K562 treated with DMSO at 1 percent for 48 hours (cell line): ENCODE results near the gene PPP1R14D. TPM values are rescaled to one million over a fixed set of nuclear protein-coding genes. Genes with fewer than 3 reads are reported as not detected.

Experiments
- total RNA-seq: library from RNA; unstranded; fragments of 300-600 nt; gene quantifications from 2 replicates; pipeline ENCODE4 v1.2.3, GENCODE V29; 2022; ENCODE audit warnings: low replicate concordance; ENCODE audit errors: extremely low read depth

Gene PPP1R14D
- total RNA-seq, result not detected in 2 replicates

GRCh38 chr15:40828447-40829036, at the start of gene PPP1R14D:
PPP1R14D (minus strand) TSS chr15:40828708; CDS start chr15:40828641, 67 bp downstream.

GRCh38 chr15:40873694-40874561, 45.4 kb upstream of the PPP1R14D start, which contains the start of gene RHOV:
RHOV (minus strand) TSS chr15:40874234; CDS start chr15:40874139, 95 bp downstream.

GRCh38 chr15:40843885-40844695, 15.6 kb upstream of the PPP1R14D start, which contains the start of gene SPINT1:
SPINT1 (plus strand) TSS chr15:40844048; CDS start chr15:40844555, 507 bp downstream.

DNA sequence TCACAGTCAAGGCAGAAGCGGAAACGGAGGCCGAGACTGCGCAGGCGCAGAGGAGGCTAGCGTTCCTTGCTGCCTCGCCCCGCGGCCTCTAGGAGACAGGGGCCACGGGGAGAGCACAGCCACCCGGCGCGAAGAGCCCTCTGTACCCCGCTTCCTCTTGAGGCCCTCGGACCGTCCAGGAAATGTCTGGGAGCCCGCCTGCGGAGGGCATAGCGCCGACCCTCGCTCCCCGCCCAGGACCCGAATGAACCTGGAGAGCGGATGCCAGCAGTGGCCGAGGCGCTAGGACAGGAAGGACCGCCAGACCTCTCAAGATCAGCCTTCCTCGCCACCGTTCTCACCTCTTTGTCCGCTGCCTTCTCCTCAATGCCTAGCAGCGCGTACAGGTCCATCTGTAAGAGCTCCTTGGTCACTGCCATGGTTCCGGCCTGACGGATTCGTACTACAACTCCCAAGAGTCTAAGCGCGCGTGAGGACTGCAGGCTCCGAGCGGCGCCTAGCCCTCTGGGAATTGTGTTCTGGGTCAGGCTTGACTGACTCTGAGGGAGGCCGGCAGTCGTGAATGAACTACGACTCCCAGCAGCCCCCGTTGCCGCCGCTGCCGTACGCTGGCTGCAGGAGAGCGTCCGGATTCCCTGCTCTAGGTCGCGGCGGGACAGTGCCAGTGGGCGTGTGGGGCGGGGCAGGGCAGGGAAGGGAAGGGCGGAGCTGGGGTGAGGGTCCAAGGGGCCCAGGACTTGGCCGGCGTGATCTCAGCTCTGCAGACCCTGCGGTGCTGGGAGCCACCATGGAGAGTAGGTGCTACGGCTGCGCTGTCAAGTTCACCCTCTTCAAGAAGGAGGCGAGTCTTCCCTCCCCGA, 21.2 kb downstream of the PPP1R14D start, which contains the start of the genes DNAJC17 and ZFYVE19:
Gene DNAJC17, minus strand, starts transcription at position 446 of the 860 bp plus-strand sequence. Its CDS starts 27 bp downstream, at position 419.
Gene ZFYVE19, plus strand, starts transcription at position 62 of the 860 bp plus-strand sequence. Its CDS starts 501 bp downstream, at position 563.

DNA sequence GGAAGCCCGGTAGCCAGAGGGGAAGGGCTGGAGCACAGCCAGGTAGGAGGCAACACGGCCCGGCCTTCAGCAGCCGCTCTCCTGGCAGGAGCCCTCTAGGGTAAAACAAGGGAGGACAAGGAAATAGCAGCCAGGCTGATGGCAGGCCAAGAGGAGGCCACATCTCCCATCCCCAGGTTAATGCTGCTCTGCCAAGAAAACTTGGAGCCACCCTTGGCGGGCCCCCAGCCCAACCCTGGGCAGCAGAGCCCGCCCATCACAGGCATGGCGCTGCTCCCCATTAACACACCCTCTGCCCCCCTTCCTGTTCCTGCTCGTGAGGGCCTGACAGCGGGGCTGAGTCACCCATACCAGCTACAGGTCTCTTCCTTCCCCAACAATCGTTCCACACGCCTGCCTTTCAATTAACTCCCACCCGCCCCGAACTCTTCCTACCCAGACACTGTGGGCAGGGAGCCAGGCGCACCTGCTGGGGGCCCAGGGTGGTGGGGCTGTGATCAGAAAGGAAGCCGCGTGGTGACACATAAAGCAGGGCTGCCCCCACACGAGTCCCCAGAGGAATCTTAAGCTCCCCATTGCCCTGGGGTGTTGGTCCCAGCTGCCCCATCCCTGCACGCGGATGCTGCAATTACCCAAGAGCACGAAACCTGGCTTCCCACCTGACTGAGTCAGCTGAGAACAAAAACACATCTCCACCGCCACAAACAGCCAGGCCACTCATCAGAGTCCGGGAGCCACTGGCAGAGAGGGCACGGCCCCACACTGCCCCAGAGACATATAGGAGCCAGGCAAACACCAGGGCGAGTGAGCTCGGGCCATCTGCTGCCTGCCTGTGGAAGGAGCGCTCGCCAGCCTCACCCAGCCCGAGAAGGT, 59.0 kb downstream of the PPP1R14D start, which contains the start of gene C15orf62:
Gene C15orf62, plus strand, starts transcription at position 707 of the 873 bp plus-strand sequence. CDS start 516 bp downstream, outside the sequence.

Other genes starting within 250 kb of the PPP1R14D start
- gene KNL1, start 234.5 kb downstream of the PPP1R14D start, total RNA-seq, result not detected in 2 replicates
- not detected in 2 replicates for gene RAD51, start 133.5 kb downstream of the PPP1R14D start, total RNA-seq
- gene RMDN3, start 73.5 kb downstream of the PPP1R14D start, total RNA-seq, result not detected in 2 replicates
- gene GCHFR, start 64.6 kb downstream of the PPP1R14D start, total RNA-seq, result not detected in 2 replicates
- gene C15orf62, start 58.7 kb downstream of the PPP1R14D start, total RNA-seq, result not detected in 2 replicates
- gene ZFYVE19, start 21.6 kb downstream of the PPP1R14D start, total RNA-seq, result not detected in 2 replicates
- gene DNAJC17, start 21.2 kb downstream of the PPP1R14D start, total RNA-seq, result not detected in 2 replicates
- not detected in 2 replicates for gene SPINT1, start 15.3 kb upstream of the PPP1R14D start, total RNA-seq
- not detected in 2 replicates for gene RHOV, start 45.5 kb upstream of the PPP1R14D start, total RNA-seq
- not detected in 2 replicates for gene VPS18, start 65.7 kb upstream of the PPP1R14D start, total RNA-seq
- not detected in 2 replicates for gene DLL4, start 100.6 kb upstream of the PPP1R14D start, total RNA-seq
- gene CHAC1, start 124.8 kb upstream of the PPP1R14D start, total RNA-seq, result not detected in 2 replicates